NCI-H2171 (cell line): Measurements from ENCODE around the gene RFTN1.

ENCODE experiments used
- DNase-seq: peaks from one replicate; lab custom pipeline; 2025; lab: John Stamatoyannopoulos, UW

RFTN1 gene

DNA sequence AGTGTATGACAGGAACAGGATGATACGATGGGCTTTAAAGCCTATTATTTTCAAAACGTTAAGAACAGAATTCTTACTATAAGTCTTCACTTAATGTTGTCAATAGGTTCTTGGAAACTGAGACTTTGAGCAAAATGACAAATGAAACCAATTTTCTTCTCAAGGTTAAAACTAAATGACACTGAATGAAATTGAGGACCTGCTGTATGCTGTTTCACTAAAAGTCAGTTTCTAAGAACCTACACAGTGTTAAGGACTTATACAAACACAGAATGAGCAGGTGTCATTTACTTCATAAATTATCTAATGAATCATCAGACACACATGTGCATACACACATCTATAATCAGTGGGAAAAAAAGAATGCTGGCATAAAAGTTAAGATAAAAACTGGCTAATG is 106.9 kb downstream of the RFTN1 start:
- no peak for DNase-seq

DNA sequence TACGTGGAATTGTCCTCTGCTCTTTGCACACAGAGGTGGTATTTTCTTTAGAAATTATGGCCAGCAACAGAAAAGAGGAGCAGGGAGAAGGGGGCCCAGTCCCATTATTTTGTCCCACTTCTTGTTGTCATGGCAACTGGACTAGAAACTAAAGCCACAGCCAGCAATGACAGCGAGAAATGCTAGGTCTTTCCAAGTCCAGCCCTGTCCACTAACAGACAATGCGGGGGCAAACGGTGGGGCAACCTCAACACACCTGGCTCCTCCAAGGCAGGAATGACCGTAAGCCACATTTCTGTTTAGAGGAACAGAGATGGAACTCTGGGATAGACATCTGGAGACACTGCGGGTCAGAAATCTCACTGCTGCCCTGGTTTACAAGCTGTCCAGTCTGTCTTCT is 107.3 kb downstream of the RFTN1 start:
- DNase-seq, result no peak

DNA sequence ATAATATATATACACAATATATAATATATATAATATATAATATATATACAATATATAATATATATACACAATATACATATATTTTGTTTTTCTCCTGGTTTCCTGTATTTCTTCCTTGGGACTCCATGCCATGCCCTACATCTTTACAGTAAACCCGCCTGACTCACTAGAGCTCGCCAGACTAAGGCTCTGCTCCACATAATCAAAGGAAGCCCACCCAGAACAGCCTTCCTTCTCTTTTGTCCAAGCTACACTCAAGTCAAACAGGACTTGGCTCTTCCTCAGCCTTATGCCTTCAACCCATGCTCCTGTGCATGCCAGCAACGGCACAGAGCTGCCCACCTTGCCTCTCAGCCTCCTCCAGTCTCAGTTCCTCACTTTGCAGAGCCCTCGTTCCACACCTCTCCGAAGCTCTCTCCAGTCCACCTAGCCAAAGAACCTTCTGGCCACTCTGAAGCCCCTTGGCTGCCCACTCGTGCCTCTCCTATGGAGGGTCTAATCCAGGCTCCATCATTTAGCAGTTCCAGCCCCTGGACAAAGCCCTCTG is 109.1 kb downstream of the RFTN1 start:
- DNase-seq, result no peak

DNA sequence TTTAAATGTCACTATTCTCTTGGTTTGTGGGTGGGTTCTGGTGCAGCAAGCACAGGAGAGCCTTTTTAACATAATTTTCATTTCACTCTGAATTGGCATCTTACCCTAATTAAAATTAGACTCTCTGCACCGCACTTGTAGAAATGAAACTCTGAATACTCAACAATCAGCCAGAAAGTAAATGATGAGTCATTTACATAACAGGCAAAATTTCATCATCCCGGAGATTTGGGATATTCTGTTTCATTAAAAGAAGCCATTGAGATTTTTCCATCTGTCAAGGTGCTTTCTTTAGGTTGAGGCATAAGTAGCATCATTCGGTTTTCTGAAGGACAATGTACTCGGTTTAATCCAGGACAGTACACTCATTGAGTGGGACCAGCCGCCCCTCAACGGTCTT is 111.0 kb downstream of the RFTN1 start:
- DNase-seq, result no peak

DNA sequence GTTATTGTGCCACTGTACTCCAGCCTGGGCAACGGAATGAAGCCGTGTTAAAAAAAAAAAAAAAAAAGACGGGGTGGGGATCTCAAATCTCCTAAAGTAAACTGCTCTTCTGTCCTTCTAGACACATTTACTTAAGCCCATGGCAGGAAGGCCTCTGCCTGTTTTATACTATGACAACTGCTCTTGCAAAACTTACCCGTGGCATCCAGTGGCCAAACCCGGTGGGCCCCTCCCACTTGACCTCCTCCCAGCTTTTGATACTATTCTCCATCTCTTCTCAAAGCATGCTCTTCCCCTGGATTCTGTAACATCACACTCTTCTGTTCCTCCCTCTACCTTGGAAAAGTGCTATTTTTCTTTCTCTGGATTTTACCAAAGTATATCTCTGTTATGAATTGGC is 112.2 kb downstream of the RFTN1 start:
- DNase-seq, result no peak

DNA sequence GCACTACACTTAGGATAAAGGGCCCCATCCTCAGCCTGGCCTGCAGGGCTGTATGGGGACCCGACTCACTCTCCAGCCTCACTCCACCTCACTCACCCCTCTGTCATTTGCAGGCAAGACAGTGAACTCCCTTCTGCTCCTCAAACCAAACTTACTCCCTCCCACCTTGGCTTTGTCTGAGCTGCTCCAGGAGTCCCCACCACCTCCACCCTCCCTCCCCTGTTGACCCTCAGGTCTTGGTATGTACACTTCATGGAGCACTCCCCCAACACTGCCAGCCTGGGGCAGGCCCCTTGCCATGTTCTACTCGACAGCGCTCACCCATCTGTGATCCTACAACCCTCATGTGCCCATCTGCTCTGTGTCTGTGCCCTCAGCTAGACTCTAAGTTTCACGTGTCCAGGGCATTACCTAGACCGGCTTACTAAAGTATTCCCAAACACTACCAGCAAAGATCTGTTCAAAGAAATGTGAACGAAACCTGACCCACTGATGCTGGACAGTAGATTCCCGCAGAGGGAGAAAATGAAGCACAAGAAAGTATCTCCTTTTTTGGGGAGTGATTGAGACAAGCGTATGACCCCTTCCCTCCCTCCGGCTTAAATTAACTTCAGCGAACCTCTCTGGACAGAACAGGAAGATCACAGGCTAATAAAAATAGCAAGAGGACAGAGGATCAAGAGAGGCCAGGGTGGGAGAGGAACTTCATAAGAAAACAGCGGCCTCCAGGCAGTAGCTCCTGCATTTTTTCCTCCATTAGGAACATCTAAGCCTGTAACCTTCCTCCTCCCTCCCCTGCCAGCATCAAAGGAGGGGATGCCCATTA is 113.2 kb downstream of the RFTN1 start:
- DNase-seq, result no peak

DNA sequence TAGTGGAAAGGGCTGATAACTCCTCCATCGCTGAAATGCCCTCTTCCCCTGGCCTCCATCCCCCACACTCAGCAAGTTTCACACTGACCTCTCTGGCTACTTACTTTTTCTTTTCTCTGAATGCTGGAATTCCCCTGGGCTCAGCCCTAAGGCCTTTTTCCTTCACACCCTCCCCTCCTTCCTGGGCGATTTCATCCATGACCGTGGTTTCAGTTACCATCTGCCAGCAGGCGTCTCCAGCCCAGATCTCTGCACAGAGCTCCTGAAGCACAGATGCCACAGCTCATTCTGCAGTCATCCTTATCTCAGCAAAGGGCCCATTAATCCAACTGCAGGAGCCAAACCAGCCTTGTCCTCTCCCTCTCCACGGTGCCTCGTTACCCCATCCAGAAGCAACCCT is 114.0 kb downstream of the RFTN1 start:
- DNase-seq, result peak; percentile 50

DNA sequence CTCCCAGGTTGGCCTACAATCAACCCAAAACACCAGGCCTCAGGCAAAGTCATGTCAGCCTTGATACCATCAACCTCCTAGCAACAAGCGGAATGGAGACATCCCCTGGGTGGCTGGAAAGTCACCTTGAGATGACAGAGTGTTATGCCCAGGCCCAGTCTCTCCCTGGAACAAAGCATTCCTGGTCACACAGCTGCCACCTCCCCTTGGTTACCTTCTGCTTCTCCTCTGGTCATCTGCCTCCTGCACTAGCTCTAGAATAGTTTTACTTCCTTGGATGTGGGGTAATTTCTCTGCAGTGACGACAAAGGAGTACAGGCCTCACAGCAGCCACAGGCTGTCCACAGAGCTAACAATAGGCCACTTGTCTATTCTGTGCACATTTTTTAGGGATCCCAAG is 114.9 kb downstream of the RFTN1 start:
- DNase-seq, result no peak

DNA sequence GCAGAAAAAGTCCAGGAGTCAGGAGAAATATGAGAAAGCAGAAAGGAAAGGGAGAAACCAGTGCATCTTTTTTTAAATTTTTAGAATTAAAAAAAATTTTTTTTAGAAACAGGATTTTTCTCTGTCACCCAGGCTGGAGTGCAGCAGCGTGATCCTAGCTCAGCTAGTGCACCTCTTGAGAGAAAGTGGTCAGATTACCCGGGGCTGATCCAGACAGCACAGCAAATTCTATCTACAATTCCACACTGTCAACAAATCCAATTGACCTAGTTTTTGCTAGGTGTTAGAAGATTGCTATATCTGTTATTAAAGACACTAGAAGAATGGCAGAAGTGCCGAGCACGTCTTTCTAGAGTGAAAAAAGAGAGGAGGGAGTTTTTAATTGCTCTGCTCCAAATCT is 117.3 kb downstream of the RFTN1 start:
- DNase-seq, result no peak

DNA sequence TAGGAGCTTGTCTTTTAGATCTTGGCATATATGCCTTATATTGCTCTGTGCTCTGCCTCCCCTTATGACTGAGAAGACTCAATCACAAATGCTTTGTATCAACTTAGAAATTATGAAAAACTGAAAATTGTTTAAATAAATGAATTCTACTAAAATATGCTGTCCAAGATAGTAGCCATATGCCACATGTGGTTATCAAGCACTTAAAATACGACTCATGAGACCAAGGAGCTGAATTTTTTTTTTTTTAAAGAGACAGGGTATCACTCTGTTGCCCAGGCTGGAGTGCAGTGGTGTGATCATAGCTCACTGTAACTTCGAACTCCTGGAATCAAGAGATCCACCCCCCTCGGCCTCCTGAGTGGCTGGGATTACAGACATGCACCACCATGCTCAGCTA is 118.3 kb downstream of the RFTN1 start:
- no peak for DNase-seq

DNA sequence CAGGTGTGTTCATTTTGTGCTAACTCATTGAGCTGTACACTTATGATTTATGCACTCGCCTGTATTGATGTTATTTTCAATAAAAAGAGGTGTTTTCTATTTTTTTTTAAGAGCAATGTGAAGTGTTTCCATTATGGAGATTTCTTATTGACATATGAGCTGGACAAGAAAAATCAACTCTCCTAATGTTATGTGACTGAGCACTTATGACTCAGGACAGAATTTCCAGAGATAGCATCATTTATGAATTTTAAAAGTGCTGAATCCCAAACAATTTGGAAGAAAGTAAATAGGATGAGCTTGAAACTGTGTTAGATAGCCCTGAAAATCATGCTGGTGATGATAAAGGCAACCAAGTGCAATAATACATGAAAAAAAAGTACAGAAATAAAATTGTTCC is 118.9 kb downstream of the RFTN1 start:
- no peak for DNase-seq

DNA sequence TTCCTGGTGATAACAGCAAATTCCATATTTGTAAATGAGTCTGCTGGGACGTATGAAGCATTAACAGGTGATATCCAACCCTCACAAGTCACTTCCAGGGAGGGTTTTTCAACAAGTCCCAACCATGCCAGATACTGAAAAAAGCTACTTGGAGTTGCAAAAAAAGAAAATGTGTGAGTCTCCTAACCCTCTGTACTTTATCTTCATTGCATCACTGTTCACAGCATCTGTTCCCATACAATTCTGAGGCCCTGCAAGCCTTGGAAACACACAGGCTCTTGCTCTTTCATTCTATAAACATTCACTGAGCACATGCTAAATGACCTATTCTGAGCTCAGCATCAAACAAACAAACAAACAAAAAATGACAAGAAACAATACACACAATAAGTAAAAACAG is 120.8 kb downstream of the RFTN1 start:
- no peak for DNase-seq

DNA sequence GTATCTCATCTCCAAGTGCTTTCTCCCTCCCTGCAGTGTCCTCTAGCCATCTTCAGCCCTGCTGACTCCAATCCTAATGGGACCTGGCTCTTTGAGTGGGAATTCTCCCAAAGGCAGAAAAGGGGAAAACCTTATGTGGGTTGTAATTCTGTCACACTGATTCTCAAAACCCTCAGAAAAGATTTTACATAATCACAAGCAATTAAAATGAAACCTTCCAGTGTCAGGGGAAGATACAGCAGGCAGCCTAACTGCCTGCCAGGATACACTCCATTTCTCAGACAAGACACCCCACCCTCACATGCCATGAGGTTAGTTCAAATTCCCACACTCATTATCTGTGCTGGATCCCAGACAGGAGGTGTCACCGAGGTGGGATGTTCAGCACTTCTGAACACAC is 121.4 kb downstream of the RFTN1 start:
- DNase-seq, result no peak

DNA sequence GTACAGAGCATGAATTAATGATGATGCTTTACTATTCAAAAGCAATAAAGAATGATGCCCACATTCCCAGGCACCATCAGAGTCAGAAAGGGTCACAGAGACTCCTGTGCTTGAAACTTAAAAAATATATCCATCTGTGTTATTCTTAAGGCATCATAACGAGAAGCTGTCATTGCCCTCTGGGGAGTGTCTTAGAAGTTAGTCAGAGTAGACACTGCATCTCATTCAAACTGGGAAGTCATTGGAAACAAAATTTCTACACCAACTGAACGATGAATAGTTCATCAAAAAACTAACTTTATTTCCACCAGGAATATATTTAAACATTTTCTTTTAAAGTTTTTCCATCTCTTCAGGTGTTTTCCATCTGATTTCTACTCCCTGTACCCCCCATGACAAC is 122.9 kb downstream of the RFTN1 start:
- no peak for DNase-seq

DNA sequence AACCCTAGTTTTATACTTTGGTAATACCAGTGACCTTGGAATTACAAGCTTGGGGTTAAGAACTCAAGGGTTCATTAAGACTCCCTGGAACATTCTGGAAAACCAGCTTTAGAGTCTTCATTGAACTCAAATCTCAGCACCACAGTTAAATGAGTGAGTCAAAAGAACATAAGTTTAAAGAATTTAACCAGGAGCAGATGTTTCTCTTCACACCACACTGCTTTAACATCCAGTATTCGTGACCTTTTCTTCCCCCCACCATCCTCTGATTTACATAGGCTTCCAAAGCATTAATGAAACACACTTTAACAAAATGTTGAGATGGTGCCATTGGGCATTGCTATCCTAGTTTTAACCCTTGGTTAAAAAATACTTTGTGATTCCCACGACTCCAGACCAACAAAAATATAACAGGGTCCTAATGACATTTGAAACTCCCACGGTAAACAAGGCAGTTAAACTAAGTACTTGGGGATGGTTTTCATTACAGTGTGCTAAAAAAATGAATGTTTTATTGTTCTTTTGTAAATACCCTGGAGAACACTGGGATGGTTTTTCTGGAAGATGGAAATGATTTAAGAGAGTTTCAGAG is 124.6 kb downstream of the RFTN1 start:
- no peak for DNase-seq

DNA sequence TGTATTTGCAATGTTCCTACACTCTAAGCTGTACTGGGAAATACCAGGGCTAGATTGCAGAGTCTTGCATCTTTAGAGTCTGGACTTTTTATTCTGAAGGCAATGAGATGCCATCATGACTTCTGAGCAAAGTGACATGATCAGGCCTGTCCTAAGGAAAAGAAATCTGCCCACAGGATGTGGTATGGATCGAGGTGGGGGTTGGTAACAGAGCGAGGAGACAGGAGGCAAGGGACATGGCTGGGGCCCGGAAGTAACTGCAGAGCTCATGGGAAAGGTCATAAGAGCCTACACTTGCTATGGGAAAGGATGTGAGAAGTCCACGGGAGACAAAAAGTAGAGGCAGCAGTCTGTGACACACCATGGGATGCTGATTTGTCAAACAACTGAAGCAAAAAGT is 126.9 kb downstream of the RFTN1 start:
- no peak for DNase-seq

DNA sequence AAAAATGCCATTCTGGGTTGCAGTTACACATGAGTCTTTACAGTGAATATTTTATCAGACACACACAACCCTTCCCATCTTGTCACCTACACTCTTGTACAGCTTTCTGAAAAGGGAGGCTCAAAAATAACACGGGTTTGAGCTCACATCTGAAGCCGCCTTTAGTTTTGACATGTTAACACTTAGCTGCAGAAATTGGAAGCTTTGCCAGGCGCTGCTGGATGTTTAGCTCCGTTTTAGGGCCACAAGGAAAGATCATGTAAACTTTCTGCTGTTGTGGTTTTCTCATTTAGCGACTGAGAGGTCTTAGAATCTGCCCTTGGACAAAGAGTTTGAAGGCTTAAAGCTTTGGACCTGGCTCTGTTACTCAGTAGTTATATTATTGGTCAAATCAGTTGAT is 128.3 kb downstream of the RFTN1 start:
- DNase-seq, result no peak

DNA sequence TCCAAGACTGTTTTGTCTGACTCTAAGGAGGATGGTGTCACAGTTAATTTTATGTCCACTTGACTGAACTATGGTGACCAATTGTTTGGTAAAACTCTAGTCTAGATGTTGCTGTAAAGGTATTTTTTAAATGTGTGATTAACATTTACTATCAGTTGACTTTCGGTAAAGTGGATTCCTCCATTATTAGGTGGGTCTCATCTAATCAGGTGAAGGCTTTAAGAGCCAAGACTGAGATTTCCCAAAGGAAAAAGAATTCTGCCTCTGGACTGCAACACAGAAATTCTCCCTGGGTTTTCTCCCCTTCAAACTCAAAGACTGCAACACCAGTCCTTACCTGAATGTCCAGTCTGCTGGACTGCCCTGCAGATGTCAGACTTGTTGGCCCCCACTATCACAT is 129.6 kb downstream of the RFTN1 start:
- no peak for DNase-seq

DNA sequence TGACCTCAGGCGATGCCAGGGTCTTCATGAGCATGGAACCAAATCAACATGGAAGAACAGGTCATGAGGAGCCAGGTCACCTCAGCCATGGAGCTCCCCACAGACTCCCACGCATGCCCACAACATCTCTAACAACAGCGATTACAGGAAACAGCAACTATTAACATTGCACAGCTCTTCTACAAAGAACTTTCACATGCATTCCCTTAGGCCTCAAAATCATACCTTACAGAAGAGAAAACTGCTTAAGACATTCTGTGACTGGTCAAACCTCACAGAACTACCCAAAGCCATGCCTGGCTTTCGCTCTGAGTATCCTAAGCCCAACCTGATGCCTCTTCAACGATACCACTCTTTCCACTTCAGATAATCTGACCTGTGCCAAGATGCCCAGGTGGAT is 130.7 kb downstream of the RFTN1 start:
- no peak for DNase-seq

DNA sequence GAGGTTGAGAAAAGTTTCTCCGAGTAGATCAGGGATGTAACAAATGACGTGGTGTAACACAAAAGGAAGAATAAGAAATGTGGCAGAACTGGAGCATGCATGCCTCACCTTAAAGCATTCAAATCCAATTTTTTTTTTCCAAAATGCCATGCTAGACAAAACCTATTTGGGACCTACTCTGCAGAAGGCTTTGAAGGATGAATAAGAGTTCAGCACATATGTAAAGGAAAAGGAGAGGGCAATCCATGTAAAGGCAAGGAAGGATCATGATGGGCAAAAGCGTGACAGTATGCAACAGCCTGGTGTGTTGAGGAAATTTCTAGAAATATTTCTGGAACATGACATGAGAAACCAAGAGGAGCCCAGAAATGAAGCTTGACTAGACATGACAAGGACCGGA is 132.1 kb downstream of the RFTN1 start:
- DNase-seq, result no peak

DNA sequence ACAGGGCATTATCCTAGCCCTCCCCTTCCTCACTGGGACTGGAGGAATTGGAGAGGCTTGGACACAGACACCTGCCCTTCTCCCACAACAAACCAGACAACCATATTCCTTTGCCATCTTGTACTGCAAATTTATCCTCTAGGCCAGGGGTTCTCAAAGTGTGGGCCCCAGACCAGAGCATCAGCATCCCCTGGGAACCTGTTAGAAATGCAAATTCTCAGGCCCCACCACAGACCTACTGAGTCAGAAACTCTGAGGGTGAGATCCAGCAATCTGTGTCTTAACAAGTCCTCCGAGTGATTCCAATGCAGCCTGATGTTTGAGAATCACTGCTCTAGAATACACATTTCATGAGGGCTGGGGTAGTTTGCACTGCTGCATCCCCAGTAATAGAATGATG is 133.1 kb downstream of the RFTN1 start:
- DNase-seq, result no peak

DNA sequence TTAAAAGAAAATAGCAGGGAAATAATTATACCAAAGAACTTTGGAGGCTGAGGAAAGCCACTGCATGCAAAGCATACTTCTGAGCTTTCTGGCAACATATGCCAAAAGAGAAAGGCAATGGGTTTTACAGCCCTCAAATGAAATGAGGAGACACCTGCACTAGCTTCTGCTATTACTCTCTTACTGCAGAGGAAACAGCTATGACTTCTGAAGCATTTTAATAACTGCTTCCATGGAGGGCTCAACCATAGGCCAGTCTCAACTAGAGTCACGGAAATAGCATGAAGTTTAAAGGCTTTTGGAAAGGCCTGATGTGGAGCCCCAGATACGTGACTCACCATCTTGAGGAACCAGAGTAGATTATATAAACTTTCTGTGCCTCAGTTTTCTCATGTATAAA is 133.7 kb downstream of the RFTN1 start:
- DNase-seq, result no peak

DNA sequence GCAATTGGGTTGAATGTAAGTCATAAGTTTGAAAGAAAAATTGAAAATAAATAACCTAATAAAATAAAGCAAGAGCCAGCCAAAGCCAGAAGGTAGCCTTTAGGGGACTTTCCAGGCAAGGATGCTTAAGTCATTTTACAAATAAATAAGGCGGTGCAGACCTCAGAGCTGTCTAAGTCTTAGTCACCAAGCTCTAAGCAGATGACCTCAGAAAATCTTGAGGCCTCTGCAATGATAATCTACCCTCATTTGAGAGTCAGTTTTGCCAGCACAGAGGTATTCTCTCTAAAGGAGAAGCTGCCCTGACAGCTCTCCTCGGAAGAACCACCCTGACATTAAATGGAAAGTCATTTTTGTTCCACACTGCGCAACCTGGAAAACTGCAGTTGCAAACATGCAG is 134.6 kb downstream of the RFTN1 start:
- DNase-seq, result no peak

DNA sequence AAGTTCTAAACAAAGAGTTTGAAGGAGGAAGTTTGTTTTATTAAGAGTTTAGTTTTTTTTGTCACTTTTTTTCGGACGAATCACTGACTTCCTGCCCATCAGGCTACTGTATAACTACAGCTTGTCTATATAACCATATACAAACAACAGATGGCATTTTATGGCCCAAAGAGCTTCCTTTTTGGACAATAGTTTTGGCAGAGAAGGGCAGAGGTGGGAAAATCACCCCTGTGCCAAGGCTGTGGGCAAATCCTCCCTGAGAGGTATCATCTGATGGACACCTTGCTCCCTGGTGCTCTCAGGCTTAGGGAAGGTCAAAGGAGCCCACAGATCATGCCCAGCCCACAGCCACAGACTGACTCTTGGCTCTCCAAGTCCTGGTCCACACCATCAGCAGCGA is 135.1 kb downstream of the RFTN1 start:
- no peak for DNase-seq
